Dedifferentiated amniotic fluid mesenchymal stem cell (primary cell): Measurements from ENCODE around the gene MTA1.

Experiments used
- DNase-seq: peaks from one replicate; pipeline ENCODE4 v3.0.0-alpha.2; 2016; ENCODE audit errors: extremely low spot score

MTA1 gene

DNA sequence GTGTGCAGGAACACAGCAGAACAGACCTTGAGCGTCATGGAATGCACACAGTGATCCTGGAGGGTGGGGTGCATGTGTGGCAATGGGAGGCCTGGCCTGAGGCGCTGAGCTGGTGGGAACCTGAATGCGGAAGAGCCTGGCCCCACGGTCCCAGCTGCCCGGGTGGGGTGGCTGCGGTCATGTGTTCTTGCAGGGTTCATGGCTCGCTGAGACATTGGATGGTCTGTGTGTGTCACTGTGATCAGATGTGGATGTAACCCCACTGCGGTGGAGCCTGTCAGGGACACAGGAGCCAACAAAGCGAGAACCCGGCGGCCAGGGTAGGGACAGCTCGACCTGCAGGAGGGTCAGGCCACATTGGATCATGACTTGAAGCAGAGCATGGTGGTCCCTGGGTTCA, 23.2 kb downstream of the MTA1 start:
- no peak for DNase-seq

DNA sequence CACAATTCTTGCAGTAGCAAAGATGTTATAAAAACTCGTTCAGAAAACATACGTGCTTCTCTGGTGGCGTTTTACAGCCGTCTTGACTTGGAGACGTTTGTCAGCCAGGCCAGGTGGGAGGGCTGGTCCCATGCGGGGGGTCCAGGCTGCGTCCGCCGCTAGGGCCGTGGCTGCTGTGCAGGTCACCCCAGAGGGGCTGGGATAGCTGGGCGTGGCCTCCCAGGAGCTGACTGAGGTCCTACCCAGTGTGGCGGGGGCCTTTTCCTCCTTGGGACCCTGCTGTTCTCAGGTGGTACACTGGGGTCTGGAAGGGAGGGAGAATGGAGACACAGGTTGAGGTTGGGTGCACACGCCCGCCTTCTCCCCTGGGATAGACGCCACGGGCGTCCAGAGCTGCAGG, 25.2 kb downstream of the MTA1 start:
- no peak for DNase-seq

DNA sequence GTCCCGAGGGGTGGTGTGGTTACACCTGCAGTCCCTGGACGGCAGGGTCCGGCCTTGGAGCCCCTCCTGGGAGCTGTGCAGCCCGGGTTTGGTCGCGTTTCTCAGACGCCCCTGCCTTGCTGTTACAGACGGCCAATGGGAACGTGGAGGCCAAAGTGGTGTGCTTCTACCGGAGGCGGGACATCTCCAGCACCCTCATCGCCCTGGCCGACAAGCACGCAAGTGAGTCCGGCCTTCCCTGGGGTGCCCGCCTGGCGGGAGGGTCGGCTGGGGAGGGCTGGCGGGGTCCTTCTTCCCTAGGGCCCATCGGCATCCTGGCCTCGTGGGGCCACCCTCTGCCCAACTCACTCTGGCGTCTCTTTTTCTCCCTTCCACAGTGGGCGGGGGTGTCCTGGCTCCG, 25.7 kb downstream of the MTA1 start:
- no peak for DNase-seq

DNA sequence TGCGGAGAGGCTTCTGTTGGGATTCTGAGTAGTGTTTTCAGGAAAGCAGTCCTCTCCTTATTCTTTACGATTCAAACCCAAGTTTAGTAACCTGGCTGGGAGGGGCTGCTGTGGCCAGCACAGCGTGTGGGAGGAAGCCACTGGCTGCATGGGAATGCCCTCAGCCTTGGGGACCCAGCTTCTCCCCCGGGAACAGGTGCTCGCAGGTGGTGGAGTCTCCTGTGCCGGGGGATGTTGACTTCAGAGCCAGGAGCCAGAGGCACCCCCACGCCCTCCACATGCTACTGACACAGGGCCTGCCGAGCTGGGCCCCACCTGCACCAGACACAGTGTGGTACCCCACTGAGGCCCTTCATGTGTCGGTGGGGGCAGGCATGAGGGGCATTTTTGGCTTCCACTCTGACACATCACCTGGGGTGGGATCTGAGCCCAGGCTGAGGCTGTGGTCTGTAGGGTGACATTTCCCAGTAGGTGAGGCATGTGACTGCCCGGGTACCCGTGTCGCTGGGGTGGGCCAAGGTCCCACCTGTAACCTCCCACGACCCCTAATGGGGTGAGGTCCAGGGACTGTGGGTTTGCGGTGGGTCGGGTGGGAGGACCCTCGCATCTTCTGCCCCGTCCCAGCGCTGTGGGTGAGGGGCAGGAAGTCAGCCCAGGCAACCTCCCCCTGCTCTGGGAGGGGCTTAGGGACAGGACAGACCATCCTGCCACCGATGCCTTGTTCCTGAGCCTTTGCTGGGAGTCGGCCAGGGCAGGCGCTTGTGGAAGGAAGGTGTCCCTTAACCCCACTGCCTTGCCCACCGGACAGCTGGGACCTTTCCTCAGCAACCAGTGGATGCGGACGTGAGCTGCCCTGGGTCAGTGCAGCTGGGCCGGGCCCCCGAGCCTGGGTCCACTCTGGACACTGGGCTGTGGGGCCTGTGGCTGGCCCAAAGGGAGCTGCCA, 26.5 kb downstream of the MTA1 start:
- no peak for DNase-seq

DNA sequence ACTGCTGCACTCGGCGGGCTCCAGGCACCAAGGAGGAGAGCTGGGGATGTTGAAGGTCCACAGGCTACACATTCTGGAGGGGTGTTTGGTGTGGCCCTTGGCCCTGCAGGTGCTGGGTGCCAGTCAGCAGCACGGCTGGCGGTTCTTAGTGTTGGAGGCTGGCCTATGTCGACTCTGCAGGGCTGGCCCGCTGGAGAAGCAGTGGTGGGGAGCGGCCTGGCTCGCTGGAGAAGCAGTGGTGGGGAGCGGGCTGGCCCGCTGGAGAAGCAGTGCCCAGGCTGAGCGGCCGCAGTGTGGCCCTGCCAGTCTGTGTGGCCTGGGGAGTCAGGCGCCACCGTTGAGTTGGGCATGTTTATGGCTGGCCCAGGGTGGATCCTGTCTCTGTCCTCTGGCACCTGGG, 27.3 kb downstream of the MTA1 start:
- no peak for DNase-seq

DNA sequence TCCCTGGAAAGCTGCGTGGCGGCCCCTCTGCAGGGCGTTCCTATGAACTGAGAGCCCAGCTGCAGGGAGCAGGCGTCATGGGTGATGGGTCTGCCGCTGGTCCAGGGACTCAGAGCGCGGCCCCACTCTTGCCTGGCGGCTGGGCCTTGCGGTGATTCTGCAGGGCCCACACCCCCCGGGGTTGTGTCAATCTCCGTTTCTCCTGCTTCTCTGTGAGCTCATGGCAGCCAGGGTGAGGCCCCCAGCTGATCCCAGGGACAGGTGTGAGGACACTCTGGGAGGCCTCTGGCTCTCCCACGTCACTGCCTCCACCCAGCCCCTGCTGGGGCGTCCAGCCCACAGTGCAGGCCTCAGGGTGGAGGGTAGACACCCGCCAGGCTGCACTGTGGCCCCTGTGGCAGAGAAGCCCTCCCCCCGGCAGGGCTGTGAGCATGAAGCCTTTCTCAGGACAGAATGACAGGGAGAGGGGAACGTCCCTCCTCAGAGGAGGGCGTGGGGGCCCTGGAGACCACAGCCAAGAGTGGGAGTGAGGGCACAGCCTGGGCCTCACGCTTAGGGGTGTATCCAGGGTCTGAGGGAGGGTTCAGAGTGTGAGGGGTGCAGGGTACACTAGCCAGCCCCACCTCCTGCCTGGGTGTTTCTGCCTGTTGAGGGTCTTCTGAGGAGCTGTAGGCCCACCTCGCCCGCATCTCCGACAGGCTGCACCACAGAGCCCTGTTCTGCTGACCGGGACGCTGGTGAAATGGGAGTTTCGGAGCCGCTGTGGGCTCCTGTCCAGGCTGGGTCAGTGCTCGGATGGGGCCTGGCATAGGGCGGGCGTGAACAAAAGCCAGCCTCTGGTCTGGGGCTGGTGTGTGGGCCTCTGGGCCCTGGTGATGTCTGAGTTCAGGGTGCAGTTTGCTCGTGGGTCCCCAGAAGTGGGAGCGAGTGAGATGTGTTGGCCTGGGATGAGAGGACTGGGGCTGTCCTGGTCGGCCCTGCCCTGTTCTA, 28.3 kb downstream of the MTA1 start:
- DNase-seq: no peak

DNA sequence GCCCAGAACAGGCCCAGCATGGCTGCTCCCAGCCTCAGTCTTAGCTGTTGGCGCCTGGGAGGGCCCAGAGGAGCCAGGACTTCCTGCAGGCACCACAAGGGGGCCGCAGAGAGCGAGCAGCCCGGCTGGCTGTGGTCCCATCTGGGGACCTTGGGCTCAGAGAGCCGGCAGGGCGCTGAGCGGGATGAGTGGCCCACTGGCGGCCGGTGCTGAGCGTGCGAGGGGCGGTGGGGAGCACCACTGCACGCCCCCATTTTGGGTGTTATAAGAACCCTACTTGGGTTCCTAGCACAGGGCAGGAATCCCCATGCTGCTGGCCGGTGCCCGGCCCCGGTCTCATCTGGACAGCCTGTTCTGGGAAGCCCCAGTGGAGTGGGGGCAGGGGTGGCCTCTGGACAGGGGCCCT, 29.1 kb downstream of the MTA1 start:
- DNase-seq: no peak

DNA sequence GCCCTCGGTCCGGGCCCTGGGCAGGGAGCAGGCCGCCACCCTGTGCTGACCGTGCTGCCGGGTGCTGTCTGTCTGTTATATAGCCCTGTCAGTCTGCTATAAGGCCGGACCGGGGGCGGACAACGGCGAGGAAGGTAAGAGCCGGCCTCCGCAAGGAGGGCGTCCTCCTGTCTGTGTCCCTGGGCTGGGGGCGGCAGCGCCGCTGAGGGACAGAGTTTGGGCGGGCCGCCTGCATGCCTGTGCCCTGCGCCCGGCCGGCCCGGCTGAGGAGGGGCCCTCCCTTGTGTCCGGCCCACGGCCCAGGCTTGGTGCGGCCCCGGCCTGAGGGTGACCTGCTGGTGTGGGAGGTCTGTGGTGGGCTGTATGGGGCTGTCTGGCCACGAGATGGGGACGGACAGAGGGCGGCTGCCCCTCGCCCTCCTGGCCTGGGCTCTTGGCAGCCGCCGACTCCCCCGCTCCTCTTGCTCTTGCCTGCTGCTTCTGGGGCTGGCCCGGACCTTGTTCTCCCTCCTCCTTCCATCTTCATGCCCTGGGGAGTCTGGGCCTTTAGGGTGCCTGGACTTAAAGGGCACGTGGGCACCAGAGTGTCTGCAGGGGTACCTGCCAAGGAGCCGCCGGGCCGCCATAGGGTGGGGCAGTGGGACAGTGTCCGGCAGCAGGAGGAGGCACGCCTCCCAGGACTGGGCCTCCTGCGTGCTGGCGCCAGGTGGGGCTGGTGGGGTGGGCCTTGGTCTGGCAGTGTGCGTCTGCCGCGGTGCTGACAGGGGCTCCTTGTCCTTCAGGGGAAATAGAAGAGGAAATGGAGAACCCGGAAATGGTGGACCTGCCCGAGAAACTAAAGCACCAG, 29.9 kb downstream of the MTA1 start:
- no peak for DNase-seq

DNA sequence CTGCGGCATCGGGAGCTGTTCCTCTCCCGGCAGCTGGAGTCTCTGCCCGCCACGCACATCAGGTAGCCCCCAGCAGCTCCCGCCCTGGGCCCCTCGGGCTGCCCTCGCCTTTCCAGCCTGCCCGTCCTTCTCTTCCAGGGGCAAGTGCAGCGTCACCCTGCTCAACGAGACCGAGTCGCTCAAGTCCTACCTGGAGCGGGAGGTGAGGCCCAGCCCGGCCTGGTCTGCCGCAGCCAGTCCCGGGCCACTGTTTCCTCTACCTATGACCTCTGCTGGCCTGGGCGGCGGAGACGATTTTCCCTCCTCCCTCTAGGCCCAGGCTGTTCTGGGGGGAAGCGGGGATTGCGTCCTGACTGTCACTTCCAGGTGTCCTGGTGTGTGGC, 30.5 kb downstream of the MTA1 start:
- no peak for DNase-seq

DNA sequence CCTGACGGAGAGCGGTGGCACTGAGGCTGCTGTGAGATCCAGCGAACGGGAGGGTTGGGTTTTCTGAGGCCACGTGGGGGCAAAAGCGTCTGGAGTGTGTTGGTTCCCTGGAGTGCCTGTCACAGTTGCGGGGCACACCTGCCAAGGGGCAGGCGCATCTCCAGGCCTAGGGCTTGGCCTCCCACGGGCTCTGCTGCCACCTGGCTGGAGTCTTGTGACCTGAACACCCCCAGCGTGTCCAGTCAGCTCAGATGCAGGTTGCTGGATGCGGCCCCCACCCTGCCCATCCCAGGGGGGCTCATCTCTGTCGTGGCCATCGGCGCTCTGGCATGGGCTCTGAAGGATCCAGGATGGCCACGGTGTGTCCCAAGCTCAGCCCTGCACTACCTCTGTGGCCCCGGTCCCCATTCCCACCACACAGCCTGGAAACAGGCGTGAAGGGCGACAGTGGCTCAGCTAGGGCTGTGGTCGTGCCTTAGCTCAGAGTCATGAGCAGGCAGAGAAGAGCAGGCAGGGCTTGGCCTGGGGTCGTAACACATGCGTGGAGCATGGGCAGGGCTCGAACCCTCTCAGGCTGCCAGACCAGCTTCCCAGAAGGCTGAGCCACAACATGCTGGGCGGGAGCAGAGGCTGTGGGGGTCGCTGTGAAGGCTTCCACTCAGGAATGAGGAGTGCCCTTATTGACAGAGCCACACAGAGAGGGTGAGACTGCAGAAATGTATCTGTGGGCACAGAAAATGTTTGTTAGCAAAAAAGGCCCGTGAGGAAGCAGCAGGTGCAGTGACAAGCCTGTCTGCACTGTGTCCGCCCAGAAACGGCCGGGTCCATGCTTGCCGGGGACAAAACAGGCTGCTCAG, 31.5 kb downstream of the MTA1 start:
- no peak for DNase-seq

DNA sequence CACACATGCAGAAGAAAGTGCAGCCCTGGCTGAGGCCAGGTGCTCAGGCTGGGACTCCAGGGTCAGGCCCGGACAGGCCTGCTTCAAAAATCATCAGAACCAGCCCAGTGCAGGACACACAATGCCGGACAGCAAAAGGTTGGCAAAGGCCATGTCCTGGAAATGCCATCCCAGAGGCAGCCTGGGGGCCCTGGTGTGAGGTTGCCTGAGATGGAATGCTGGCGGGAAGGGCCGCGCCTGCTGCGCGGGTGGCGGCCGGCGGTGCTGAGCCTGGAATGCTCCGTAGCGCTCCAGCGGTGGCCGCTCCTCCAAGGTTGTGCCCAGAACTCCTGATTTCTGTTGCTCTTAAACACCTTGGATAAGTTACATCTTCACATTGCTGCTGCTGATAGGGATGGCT, 33.3 kb downstream of the MTA1 start:
- DNase-seq: no peak

DNA sequence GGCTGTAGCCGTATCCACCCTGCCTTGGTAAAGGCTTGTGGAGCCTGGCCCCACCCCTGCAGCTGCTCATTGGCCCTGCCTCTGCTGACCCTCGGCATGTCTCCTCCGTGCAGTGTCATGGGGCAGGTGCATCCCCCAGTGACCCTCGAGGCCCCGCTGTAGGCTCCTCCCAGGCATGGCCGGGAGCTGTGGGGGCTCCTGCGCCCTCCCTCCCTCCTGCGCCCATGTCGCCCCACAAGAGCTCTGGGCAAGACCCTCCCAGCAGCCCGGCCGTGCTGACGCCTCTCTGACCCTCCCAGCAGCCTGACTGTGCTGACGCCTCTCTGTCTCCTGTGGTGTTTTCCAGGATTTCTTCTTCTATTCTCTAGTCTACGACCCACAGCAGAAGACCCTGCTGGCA, 34.2 kb downstream of the MTA1 start:
- no peak for DNase-seq

DNA sequence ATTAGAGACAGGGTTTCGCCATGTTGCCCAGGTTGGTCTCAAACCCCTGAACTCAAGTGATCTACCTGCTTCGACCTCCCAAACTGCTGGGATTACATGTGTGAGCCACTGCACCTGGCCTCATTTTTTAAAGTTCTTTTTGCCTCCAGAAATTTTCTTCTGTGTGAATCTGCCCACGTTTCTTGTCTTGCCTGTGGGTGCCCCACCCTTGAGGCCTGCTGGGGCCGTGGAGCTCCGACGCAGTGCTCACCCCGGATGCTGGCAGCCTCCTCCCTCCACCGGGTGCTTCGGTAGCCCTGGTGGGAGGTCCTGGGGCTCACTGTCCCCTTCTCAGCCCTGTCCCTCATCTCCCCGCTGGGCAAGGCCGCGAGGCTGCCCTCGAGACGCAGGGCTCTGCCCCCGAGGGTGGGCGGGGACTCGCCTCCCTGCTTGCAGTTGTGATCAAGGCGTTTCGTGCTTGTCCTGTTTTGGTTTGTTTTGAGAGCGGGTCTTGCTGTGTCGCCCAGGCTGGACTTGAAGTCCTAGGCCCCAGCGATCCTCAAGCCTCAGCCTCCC, 35.5 kb downstream of the MTA1 start:
- no peak for DNase-seq

DNA sequence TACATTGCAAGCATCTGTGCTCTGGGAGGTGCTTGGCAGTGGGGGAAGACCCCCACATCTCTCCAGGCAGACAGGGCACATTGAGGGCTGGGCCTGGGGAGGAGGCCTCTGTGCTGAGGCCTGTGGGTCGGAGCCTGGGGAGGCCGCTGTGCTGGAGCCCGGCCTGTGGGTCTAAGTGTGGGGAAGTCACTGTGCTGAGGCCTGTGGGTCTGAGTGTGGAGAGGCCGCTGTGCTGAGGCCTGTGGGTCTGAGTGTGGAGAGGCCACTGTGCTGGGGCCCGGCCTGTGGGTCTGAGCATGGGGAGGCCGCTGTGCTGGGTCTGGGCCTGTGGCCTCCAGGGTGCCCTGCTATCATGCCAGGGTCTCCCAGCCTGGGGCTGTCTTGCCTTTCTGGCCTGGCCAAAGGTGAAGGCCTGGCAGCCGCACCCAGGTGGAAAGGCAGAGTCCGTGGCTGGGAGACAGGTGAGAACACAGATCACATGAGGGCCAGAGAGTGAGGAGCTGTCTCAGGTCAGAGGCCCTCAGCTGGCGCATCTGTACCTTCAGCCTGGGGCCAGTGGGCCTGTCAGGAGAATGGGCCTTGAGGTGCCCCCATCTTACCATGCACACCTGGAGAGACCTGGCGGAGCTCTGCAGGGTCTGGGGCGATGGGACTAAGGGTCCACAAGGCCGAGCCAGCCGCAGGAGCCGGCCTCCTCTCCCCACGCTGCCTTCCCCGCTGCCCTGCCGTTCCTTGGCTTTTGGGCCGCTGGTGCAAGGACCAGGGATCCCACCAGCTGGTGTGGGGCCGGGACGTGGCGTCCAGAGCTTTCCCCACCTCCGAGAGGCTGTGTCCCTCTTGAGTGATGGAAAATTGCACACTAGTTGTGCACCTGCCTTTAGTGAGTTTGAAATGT, 36.4 kb downstream of the MTA1 start:
- DNase-seq: no peak

DNA sequence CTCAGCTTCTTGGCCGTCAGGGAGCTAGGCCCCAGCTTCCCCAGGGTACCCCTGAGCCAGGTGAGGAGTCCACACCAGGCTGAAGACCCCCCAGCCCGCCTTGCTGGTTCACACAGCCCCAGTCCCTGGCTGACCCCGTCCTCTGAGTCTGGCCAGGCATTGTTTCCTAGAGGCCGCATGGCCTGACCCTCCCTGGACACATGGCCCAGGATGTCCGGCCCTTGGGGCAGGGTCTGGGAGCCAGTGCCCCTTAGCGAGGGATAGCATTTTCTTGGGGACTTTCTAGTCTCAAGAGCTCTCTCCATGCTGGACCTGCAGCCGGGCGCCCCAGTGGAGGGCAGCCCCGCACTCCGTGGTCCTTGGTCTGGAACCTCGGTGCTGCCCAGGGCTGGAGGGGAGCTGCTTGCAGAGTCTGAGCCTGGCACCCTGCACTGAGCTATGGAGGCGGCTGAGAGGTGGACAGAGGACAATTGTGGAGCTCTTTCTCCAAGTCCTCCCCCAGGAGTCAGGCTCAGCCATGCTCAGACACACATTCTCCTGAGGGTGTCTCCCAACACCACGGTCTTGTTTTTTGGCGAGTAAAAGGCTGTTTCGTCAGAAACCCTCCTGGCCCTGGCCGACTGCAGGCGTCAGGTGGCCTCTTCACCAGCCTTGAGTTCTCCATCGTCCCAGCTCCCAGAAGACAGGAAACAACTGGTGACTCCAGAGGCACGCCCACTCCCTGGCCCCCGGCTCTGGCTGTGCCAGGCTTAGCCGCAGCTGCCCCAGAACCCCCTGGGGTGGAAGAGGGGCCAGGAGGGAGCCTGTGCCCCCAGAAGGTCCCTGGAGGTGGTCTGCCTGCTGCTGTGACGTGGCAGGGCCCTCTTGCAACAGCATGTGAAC, 37.4 kb downstream of the MTA1 start:
- DNase-seq: no peak

DNA sequence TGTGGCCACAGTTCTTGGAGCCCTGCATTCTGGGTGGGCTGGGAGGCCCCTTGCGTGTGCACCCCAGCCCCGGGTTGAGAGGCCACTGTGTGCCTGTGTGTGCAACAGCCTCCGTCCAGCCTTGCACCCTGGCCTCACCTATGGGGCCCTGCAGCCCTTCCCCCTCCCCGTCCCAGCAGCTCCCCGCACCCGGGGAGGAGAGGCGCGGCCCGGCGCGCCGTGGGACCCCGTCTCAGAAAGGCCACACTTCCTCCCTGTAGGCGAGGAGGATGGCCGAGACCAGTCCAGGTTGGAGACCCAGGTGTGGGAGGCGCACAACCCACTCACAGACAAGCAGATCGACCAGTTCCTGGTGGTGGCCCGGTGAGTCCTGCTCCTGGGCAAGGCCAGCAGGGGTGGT, 38.4 kb downstream of the MTA1 start:
- DNase-seq: no peak

DNA sequence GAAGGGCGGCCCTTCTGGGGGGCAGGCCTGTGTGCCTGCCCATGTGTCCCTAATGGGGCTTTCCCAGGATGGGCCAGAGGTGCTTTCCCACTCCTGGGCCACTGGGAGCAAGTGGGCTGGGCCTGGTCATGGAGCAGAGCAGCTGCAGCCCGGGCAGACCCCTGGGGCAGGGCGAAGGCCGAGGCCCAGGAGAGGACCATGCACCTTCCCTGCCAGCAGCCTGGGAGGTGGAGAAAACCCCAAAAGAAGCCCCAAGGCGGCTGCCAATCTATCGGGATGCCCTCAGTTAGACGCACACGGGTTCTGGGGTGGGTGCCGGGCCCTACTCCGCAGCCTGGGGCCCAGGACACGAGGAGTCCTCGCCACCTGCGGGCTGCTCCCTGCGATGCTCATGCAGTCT, 38.9 kb downstream of the MTA1 start:
- DNase-seq: no peak

DNA sequence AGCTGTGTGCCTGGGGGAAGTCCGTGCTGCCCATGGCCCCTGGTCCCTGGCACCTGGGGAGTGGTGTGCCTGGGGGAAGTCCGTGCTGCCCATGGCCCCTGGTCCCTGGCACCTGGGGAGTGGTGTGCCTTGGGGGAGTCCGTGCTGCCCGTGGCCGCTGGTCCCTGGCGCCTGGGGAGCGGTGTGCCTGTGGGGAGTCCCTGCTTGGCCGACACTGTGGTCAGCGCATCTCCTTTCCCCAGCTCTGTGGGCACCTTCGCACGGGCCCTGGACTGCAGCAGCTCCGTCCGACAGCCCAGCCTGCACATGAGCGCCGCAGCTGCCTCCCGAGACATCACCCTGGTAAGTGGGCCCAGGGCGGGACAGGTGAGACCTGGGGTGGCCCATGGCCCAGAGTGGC, 40.5 kb downstream of the MTA1 start:
- DNase-seq: no peak
